GF-D8 (cell line): ENCODE data around the gene SLC17A9.

Experiments used
- DNase-seq: peaks from one replicate; lab custom pipeline; 2025; lab: John Stamatoyannopoulos, UW

The SLC17A9 gene

GRCh38 chr20:63017826-63018411, 65.4 kb downstream of the SLC17A9 start:
- DNase-seq: no peak
